ENCODE measurements around the gene CRIM1. TPM values are rescaled to one million over a fixed set of nuclear protein-coding genes. Genes with fewer than 3 reads are reported as not detected.

Gene CRIM1
- total RNA-seq, 1 donor, result 100 TPM

GRCh38 chr2:36439084-36439483, 83.5 kb downstream of the CRIM1 start:
- no peak for TF ChIP-seq CTCF (IDR thresholded peaks at IDR 0.05; ENCODE audit: insufficient read depth, low read length)
- no peak for DNase-seq (ENCODE audit: low read depth)

GRCh38 chr2:36441065-36441625, 85.6 kb downstream of the CRIM1 start:
- no peak overlapping the region for H3K4me3 ChIP-seq (ENCODE audit: low read depth, low read length)
- no peak for DNase-seq (ENCODE audit: low read depth)
- TF ChIP-seq CTCF (IDR thresholded peaks at IDR 0.05; ENCODE audit: insufficient read depth, low read length), result no peak

More at GRCh38 chr2:36439084-36439483, 83.5 kb downstream of the CRIM1 start:
- H3K4me3 ChIP-seq (ENCODE audit: low read depth, low read length), result no peak overlapping the region

GRCh38 chr2:36441816-36442215, 86.2 kb downstream of the CRIM1 start:
- no peak for TF ChIP-seq CTCF (IDR thresholded peaks at IDR 0.05; ENCODE audit: insufficient read depth, low read length)
- DNase-seq (ENCODE audit: low read depth), result peak; percentile 41
- H3K4me3 ChIP-seq (ENCODE audit: low read depth, low read length), result no peak overlapping the region

GRCh38 chr2:36444216-36444936, 88.8 kb downstream of the CRIM1 start:
- no peak for TF ChIP-seq CTCF (IDR thresholded peaks at IDR 0.05; ENCODE audit: insufficient read depth, low read length)
- no peak overlapping the region for H3K4me3 ChIP-seq (ENCODE audit: low read depth, low read length)
- DNase-seq (ENCODE audit: low read depth), result no peak

GRCh38 chr2:36445185-36445866, 89.7 kb downstream of the CRIM1 start:
- TF ChIP-seq CTCF (IDR thresholded peaks at IDR 0.05; ENCODE audit: insufficient read depth, low read length), result no peak
- DNase-seq (ENCODE audit: low read depth), result no peak
- H3K4me3 ChIP-seq (ENCODE audit: low read depth, low read length), result no peak overlapping the region

GRCh38 chr2:36446294-36446693, 90.7 kb downstream of the CRIM1 start:
- H3K4me3 ChIP-seq (ENCODE audit: low read depth, low read length), result no peak overlapping the region
- no peak for TF ChIP-seq CTCF (IDR thresholded peaks at IDR 0.05; ENCODE audit: insufficient read depth, low read length)
- no peak for DNase-seq (ENCODE audit: low read depth)

All from fibroblast of the aortic adventitia (primary cell).